HepG2 (cell line): ENCODE data around the gene SLA2. TPM values are rescaled to one million over a fixed set of nuclear protein-coding genes. Genes with fewer than 3 reads are reported as not detected.

ENCODE experiments used
- AGO1 ChIP-seq: fragments of 200-400 bp; formaldehyde crosslinking; IDR thresholded peaks from 2 replicates; pipeline ENCODE4 v1.6.1; 2017; ENCODE audit warnings: mild to moderate bottlenecking, low read depth, low read length, moderate library complexity; ENCODE audit not compliant: poor library complexity, severe bottlenecking
- ATM ChIP-seq: fragments of 450-650 bp; IDR thresholded peaks from 2 replicates; pipeline ENCODE4 v1.7.1; 2017; ENCODE audit warnings: mild to moderate bottlenecking, borderline replicate concordance
- CBX1 ChIP-seq: IDR thresholded peaks from one replicate; pipeline ENCODE4 v1.6.1; 2016; ENCODE audit warnings: antibody characterized with exemption, low read depth
- CCAR2 ChIP-seq: fragments of 200-400 bp; formaldehyde crosslinking; optimal IDR thresholded peaks from 2 replicates; pipeline ENCODE3; 2018; ENCODE audit warnings: low read depth, mild to moderate bottlenecking, low read length, moderate library complexity
- FOXJ3 ChIP-seq: sonication (generic); formaldehyde crosslinking; IDR thresholded peaks from 2 replicates; pipeline ENCODE4 v1.4.0; 2020; ENCODE audit warnings: missing genetic modification reagents, mild to moderate bottlenecking, borderline replicate concordance
- FOXO1 ChIP-seq: sonication (generic); formaldehyde crosslinking; IDR thresholded peaks from 2 replicates; pipeline ENCODE4 v1.4.0; 2020; ENCODE audit warnings: missing genetic modification reagents
- KLF15 ChIP-seq: sonication (generic); formaldehyde crosslinking; IDR thresholded peaks from 2 replicates; pipeline ENCODE4 v1.8.1; 2023; ENCODE audit warnings: borderline replicate concordance, mild to moderate bottlenecking, inconsistent platforms, missing genetic modification reagents, mixed read lengths
- MYNN ChIP-seq: sonication (generic); formaldehyde crosslinking; IDR thresholded peaks from 2 replicates; pipeline ENCODE4 v1.4.0; 2020; ENCODE audit warnings: mild to moderate bottlenecking, low read depth, missing genetic modification reagents
- NAIF1 ChIP-seq: sonication (generic); formaldehyde crosslinking; IDR thresholded peaks from 2 replicates; pipeline ENCODE4 v1.5.0; 2020; ENCODE audit warnings: mild to moderate bottlenecking, missing genetic modification reagents, borderline replicate concordance
- RBFOX2 ChIP-seq: fragments of 200-400 bp; formaldehyde crosslinking; IDR thresholded peaks from 2 replicates; pipeline ENCODE4 v1.6.1; 2017; ENCODE audit warnings: low read depth, mild to moderate bottlenecking, low read length
- SNAI1 ChIP-seq: sonication (generic); formaldehyde crosslinking; IDR thresholded peaks from 2 replicates; pipeline ENCODE4 v1.5.0; 2020; ENCODE audit warnings: mild to moderate bottlenecking, missing genetic modification reagents, borderline replicate concordance
- SP1 ChIP-seq, 2 experiments: fragments of 450-650 bp in 1 of 2; sonication (generic) in 1 of 2; formaldehyde crosslinking in 1 of 2; IDR thresholded peaks; 2 replicates each; pipeline versions ENCODE4 v1.4.0 to v1.6.1; 2016 to 2020; ENCODE audit warnings: missing genetic modification reagents in 1 of 2
- ZFP37 ChIP-seq: sonication (generic); formaldehyde crosslinking; IDR thresholded peaks from 2 replicates; pipeline ENCODE4 v1.4.0; 2020; ENCODE audit warnings: missing genetic modification reagents, borderline replicate concordance
- ZNF205 ChIP-seq: IDR thresholded peaks from 2 replicates; pipeline ENCODE4 v1.6.1; 2018; ENCODE audit warnings: missing biosample characterization, missing genetic modification reagents
- ZNF432 ChIP-seq: sonication (generic); formaldehyde crosslinking; IDR thresholded peaks from 2 replicates; pipeline ENCODE4 v1.5.0; 2020; ENCODE audit warnings: missing genetic modification reagents, mild to moderate bottlenecking, borderline replicate concordance
- ZNF44 ChIP-seq: sonication (generic); formaldehyde crosslinking; IDR thresholded peaks from 2 replicates; pipeline ENCODE4 v1.5.1; 2020; ENCODE audit warnings: mild to moderate bottlenecking, missing genetic modification reagents
- ZNF501 ChIP-seq: sonication (generic); formaldehyde crosslinking; IDR thresholded peaks from 2 replicates; pipeline ENCODE4 v1.5.1; 2020; ENCODE audit warnings: mild to moderate bottlenecking, moderate library complexity, missing genetic modification reagents
- ZNF660 ChIP-seq: sonication (generic); formaldehyde crosslinking; IDR thresholded peaks from 2 replicates; pipeline ENCODE4 v1.5.1; 2020; ENCODE audit warnings: mild to moderate bottlenecking, low read depth, missing genetic modification reagents, borderline replicate concordance
- ZSCAN25 ChIP-seq: sonication (generic); formaldehyde crosslinking; IDR thresholded peaks from 2 replicates; pipeline ENCODE4 v1.8.0; 2022; ENCODE audit warnings: mild to moderate bottlenecking, missing genetic modification reagents
- ZSCAN31 ChIP-seq: sonication (generic); formaldehyde crosslinking; IDR thresholded peaks from 2 replicates; pipeline ENCODE4 v1.5.0; 2020; ENCODE audit warnings: low read depth, mild to moderate bottlenecking, missing genetic modification reagents
- polyA plus RNA-seq, 8 experiments: library from polyadenylated mRNA; depleted of rRNA in 3 of 8; stranded (reverse) in 7 of 8; unstranded in 1 of 8; fragments of >200 nt; fragmentation: Illumina TruSeq in 4 of 8; extraction: Trizol in 4 of 8; gene quantifications; 2 replicates each; pipeline versions ENCODE4 v1.2.1 to v1.2.3, GENCODE V29; 2011 to 2016; ENCODE audit warnings: low read depth in 4 of 8, missing spikeins in 1 of 8, mixed read lengths in 1 of 8; ENCODE audit not compliant: insufficient read depth in 1 of 8
- total RNA-seq, 5 experiments: library from RNA; depleted of rRNA; stranded (reverse); fragments of >200 nt; fragmentation: Illumina TruSeq; extraction: Trizol; gene quantifications; 2 replicates each; pipeline ENCODE4 v1.2.3, GENCODE V29; 2016; ENCODE audit warnings: low read depth in 1 of 5
- TF ChIP-seq, protein P1 (sequence below): IDR thresholded peaks from 2 replicates; pipeline ENCODE4 v1.6.1; 2016; ENCODE audit warnings: missing compliant biosample characterization, missing genetic modification reagents, borderline replicate concordance
- TF ChIP-seq, protein P2 (sequence below): sonication (generic); formaldehyde crosslinking; IDR thresholded peaks from 2 replicates; pipeline ENCODE4 v1.5.0; 2020; ENCODE audit warnings: missing genetic modification reagents, mild to moderate bottlenecking, borderline replicate concordance
- TF ChIP-seq, protein P3 (sequence below): sonication (generic); formaldehyde crosslinking; IDR thresholded peaks from 2 replicates; pipeline ENCODE4 v1.5.1; 2020; ENCODE audit warnings: mild to moderate bottlenecking, missing genetic modification reagents

SLA2 gene
- total and polyA plus RNA-seq, 2 of the 13 experiments (the other 11 are each of a cell fraction or from before 2014, with no cell fraction given) = 1.6 to 3.6 TPM

DNA sequence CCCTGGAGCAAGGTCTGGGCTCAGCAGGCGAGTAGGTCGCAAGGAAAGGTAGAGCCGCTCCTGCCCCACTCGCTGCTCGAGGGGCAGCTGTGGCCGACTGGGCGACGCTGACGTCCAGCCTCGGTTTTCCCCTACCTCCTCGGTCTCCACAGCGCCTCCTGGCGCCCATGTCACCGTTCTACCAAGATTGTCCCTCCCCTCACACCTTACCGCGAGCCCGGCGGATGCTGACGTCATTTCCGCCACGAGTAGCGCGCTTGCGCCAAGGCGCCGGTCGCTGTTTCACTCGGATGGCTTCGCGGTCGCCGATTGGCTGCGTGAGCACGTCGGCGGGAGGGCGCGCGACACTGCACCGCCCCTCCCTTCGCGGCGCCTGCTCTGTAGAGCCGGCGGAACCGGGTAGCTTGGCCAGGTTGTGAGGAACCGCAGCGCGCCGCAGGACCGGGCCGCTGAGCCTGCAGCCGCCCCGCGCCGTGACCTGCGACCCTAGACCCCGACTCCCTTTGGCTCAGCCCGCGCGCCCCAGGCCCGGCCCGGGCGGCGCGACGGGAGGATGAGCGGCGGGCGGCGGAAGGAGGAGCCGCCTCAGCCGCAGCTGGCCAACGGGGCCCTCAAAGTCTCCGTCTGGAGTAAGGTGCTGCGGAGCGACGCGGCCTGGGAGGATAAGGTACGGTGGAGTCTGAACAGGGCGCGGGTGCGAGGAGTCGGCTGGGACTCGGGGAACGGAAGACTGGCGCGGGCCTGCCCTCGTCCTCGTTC, 40.4 kb downstream of the SLA2 start, which contains the start of gene RAB5IF (continued):
- TF ChIP-seq KLF15 (CRISPR knock-in tag) = 0 out of 2 replicates have a peak, but pooled peaks have one; percentile 69
- TF ChIP-seq, protein P1, sequence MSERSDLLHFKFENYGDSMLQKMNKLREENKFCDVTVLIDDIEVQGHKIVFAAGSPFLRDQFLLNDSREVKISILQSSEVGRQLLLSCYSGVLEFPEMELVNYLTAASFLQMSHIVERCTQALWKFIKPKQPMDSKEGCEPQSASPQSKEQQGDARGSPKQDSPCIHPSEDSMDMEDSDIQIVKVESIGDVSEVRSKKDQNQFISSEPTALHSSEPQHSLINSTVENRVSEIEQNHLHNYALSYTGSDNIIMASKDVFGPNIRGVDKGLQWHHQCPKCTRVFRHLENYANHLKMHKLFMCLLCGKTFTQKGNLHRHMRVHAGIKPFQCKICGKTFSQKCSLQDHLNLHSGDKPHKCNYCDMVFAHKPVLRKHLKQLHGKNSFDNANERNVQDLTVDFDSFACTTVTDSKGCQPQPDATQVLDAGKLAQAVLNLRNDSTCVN (CRISPR knock-in tag) = peak; percentile 83; the same call in 1 of the 2 replicates
- TF ChIP-seq, protein P2, sequence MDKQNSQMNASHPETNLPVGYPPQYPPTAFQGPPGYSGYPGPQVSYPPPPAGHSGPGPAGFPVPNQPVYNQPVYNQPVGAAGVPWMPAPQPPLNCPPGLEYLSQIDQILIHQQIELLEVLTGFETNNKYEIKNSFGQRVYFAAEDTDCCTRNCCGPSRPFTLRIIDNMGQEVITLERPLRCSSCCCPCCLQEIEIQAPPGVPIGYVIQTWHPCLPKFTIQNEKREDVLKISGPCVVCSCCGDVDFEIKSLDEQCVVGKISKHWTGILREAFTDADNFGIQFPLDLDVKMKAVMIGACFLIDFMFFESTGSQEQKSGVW = no peak
- TF ChIP-seq CBX1 = peak; percentile 100
- TF ChIP-seq CCAR2 = peak; percentile 76
- peak; percentile 97 for TF ChIP-seq ZNF205 (CRISPR knock-in tag)
- peak; percentile 55 for TF ChIP-seq AGO1
- TF ChIP-seq ZNF660 = no peak; the same call in 1 of the 2 replicates
- peak; percentile 84 for TF ChIP-seq ZSCAN25 (CRISPR knock-in tag)
- no peak; the same call in 1 of the 2 replicates for TF ChIP-seq SNAI1 (CRISPR knock-in tag)
- peak; percentile 86 for TF ChIP-seq ZSCAN31
- TF ChIP-seq, protein P3, sequence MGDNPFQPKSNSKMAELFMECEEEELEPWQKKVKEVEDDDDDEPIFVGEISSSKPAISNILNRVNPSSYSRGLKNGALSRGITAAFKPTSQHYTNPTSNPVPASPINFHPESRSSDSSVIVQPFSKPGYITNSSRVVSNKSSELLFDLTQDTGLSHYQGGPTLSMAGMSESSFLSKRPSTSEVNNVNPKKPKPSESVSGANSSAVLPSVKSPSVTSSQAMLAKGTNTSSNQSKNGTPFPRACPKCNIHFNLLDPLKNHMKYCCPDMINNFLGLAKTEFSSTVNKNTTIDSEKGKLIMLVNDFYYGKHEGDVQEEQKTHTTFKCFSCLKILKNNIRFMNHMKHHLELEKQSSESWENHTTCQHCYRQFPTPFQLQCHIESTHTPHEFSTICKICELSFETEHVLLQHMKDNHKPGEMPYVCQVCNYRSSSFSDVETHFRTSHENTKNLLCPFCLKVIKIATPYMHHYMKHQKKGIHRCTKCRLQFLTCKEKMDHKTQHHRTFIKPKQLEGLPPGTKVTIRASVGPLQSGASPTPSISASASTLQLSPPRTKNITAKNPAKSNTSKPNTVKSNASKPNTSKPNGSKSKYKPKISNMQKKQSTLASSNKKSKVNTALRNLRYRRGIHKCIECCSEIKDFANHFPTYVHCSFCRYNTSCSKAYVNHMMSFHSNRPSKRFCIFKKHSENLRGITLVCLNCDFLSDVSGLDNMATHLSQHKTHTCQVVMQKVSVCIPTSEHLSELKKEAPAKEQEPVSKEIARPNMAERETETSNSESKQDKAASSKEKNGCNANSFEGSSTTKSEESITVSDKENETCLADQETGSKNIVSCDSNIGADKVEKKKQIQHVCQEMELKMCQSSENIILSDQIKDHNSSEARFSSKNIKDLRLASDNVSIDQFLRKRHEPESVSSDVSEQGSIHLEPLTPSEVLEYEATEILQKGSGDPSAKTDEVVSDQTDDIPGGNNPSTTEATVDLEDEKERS (CRISPR knock-in tag) = peak; percentile 92
- peak; percentile 92 for TF ChIP-seq ZNF44 (CRISPR knock-in tag)
- TF ChIP-seq ZNF432 (CRISPR knock-in tag) = no peak
- peak; percentile 85 for TF ChIP-seq FOXO1 (CRISPR knock-in tag)
- peak; percentile 97 for TF ChIP-seq MYNN
- TF ChIP-seq ZNF501 = peak; percentile 99
- TF ChIP-seq FOXJ3 (CRISPR knock-in tag) = peak; percentile 82; the same call in 1 of the 2 replicates
- TF ChIP-seq ZFP37 (CRISPR knock-in tag) = peak; percentile 94
- no peak for TF ChIP-seq NAIF1 (CRISPR knock-in tag)
- no peak for TF ChIP-seq ATM
- TF ChIP-seq SP1 (IDR thresholded peaks at IDR 0.05) = no peak
- TF ChIP-seq SP1 (CRISPR knock-in tag; IDR thresholded peaks at IDR 0.05) = peak; percentile 94
- peak; percentile 100 for TF ChIP-seq RBFOX2
